Astrocyte of the cerebellum (primary cell): Measurements from ENCODE around the gene KIF23.

Experiments
- DNase-seq: peaks from one replicate; pipeline ENCODE4 v3.0.0-alpha.2; 2011; ENCODE audit warnings: low read depth
- H3K4me3 ChIP-seq: 2 replicates; pipeline ENCODE4 v1.5.1; 2011; ENCODE audit warnings: mild to moderate bottlenecking, low read depth, low read length, moderate library complexity
- in situ Hi-C: cut with HindIII; loops from 2 replicates; pipeline ENCODE4 v1.10.0; 2017; ENCODE audit warnings: low sequenced_read_pairs
- TF ChIP-seq, protein P1 (sequence below): IDR thresholded peaks from 2 replicates; pipeline ENCODE4 v1.5.1; 2012; ENCODE audit warnings: low read length, low read depth, moderate library complexity, mild to moderate bottlenecking; ENCODE audit errors: missing control alignments

Gene KIF23

DNA sequence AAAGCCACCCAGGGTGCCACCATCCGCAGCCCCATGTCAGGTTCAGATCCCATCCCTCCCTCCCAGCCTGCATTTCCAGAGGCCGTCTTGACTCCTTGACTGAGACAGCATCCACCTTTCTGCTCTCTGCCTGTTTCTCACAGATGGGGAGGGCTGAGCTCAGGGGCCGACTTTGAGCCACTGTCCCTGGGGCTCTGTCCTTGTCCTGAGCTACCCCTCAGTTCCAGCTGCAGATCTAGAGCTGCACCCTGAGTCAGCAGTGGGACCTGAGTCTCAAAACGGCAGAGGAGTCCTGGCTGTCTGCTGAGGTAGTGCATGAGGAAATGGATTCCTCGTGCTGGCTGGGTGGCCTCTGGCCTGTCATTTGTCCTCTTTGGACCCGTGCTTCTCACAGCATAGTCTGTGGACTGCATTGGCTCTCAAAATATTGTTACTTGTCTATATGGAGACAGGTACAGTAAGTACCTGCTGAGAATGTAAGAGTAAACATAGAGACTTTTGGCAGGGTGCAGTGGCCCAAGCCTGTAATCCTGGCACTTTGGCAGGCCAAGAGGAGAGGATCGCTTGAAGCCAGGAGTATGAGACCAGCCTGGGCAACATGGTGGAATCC is 60.8 kb downstream of the KIF23 start:
- no peak overlapping the region for H3K4me3 ChIP-seq
- in situ Hi-C loops: no loop called here
- TF ChIP-seq, protein P1, sequence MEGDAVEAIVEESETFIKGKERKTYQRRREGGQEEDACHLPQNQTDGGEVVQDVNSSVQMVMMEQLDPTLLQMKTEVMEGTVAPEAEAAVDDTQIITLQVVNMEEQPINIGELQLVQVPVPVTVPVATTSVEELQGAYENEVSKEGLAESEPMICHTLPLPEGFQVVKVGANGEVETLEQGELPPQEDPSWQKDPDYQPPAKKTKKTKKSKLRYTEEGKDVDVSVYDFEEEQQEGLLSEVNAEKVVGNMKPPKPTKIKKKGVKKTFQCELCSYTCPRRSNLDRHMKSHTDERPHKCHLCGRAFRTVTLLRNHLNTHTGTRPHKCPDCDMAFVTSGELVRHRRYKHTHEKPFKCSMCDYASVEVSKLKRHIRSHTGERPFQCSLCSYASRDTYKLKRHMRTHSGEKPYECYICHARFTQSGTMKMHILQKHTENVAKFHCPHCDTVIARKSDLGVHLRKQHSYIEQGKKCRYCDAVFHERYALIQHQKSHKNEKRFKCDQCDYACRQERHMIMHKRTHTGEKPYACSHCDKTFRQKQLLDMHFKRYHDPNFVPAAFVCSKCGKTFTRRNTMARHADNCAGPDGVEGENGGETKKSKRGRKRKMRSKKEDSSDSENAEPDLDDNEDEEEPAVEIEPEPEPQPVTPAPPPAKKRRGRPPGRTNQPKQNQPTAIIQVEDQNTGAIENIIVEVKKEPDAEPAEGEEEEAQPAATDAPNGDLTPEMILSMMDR: no peak
- DNase-seq: no peak

DNA sequence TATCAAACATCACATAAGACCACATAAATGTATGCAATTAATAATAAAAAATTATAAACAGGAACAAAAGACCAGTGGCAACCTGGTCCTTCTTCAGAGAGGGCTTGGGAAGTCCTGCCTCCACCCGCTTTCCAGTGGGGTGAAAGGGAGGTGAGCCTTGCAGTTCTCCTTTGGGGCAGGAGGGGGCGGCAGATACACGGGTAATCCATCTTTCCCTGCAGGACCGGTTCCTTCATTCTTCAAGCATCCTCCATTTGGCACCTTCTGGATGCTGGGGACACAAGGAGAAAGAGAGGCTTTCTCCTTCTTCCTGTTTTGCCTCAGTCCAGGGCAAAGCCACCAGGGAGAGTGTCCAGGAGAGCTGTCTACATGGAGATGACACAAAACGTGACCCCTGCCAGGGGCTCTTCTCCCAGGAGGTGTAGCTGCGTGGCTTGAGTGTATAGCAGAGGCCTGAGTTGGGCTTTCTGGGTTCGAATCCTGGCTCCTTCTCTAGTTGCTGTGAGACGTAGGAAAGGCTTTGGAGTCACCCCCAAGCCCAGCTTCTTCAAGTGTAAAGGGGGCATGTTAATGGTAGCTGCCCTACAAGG is 61.7 kb downstream of the KIF23 start:
- peak; percentile 61 for DNase-seq
- in situ Hi-C loops: no loop called here
- TF ChIP-seq, protein P1: peak; percentile 98
- no peak overlapping the region for H3K4me3 ChIP-seq

DNA sequence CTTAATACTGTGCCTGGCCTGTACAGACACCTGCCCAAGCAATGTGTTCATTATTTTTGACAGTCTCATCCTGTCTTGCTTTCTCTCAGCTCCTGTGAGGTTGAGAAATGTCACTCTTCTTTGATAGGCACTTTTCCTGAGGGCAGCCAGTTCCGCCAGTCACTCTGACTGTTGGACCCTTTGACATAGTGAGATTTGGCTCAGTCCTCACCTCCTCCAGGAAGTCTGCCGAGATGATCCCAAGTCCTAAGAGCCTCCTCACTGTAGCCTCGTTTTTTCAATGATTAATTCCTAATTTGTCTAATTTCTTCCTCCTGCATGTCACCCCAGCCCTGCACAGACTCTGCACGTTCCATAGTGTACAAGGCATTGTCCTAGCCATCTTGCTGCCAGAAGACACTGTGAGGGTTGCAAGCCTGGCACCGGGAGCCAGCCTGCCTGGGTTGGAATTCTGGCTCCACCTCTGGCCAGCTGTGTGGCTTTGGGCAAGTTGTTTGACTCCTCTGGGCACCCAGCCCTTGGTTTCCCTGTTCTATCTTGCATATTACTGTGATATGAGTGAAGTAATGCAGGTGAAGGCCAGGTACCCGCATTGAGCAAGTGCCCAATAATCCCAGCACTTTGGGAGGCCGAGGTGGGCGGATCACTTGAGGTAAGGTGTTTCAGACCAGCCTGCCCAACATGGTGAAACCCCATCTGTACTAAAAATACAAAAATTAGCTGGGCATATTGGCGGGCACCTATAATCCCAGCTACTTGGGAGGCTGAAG is 62.7 kb downstream of the KIF23 start:
- H3K4me3 ChIP-seq: no peak overlapping the region
- no peak for DNase-seq
- in situ Hi-C loops: no loop called here
- TF ChIP-seq, protein P1: no peak

DNA sequence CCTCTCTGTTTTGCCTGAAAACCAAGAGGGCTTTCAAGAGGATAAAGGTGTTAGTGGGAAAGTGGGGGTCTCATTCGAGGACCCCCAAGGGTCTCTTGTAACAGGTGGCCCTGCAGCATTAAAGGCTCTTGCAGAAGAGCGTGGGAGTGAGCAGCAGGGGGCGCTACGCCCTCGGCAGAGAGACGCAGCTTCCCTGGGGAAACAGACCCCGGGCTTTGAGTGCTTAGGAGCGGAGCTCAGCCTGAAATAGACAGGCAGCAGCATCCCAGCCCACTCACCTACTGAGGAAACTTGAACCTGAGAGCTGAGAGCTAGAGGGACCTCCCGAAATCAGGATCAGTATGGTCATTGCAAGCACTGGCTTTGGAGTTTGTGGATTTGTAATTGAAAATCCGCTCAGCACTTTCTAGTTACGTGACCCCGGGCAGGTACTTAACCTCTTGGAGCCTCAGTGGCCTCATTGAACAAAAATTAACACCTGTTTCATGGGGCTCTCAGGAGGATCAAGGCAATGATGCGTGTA is 64.2 kb downstream of the KIF23 start:
- H3K4me3 ChIP-seq: no peak overlapping the region
- in situ Hi-C loops: no loop called here
- DNase-seq: peak; percentile 39
- TF ChIP-seq, protein P1: peak; percentile 91

DNA sequence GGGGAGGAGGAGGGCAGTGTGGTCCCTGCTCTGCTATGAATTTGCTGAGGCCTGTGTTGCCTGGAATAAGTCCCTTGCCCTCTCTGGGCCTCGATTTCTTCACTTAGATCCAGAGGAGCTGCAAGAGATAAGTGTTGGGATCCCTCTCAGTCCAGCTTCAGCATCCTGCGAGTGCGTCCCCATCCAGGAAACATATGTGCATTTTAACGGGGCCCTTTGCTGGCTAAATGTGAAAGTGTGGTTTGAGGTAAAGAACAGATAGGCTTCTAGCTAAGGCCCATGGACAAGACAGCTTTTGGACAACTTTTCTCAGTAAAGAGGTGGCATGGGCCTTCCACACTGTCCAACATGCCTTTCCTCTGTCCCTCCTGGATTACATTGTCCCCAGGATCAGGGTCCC is 64.9 kb downstream of the KIF23 start:
- TF ChIP-seq, protein P1: no peak
- H3K4me3 ChIP-seq: no peak overlapping the region
- in situ Hi-C loops: no loop called here
- DNase-seq: no peak

DNA sequence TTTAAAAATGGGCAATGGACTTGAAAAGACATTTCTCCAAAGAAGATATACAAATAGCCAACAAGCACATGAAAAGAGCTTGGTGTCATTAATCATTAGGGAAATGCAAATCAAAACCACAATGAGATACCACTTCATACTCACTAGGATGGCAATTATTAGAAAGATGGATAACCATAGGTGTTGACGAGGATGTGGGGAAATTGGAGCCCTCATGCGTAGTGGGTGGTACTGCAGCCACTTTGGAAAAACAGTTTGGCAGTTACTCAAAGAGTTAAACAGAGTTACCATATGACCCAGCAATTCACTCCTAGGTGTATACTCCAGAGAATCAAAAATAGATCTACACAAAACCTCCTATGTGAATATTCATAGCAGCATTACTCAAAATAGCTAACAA is 65.8 kb downstream of the KIF23 start:
- H3K4me3 ChIP-seq: no peak overlapping the region
- TF ChIP-seq, protein P1: no peak
- in situ Hi-C loops: no loop called here
- DNase-seq: no peak
